ENCODE results near the gene ANK2.
A peak's percentile ranks its signal among the peaks of the same experiment; 100 is the strongest.
"Not testable (repeated sequence)": the region's sequence is repeated elsewhere in the genome, so short reads cannot be mapped to it uniquely, and the experiment has no call there.

The ANK2 gene

DNA sequence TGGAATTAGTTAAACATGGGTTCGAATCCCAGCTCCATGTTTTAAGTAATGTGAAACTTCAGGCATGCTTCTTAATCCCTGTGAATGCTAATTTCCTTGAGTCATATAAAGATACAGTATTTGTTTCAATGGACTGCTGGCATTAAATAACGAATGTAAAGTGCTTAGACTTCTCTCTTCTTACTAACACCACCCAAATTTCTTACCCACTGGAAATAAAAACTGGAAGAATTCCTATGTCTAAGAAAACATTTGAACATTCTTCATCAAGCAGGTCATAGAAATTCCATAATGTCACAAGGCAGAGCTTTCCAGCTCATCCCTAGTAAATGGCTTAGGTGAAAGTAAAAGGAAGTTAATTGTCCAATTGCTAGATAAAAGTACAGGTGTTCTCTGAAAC is 172.5 kb downstream of the ANK2 start:
- no peak for DNase-seq

DNA sequence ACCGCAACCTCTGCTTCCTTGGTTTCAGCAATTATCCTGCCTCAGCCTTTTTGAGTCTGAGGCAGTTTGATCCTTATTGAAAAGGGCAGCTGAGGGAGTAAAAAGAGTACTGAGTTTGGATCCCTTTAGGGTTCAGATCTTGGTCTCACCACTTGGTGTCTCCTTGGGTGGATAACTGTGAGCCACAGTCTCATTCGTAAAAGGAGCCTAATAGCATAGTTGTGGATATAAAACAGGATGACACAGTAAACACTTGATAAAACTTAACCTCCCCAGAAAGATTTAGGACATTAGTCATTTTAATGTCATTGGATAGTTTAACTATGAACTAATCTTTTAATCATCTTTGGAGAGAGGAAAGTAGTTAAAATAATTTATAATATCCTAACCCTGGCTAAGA is 173.0 kb downstream of the ANK2 start:
- no peak for DNase-seq

DNA sequence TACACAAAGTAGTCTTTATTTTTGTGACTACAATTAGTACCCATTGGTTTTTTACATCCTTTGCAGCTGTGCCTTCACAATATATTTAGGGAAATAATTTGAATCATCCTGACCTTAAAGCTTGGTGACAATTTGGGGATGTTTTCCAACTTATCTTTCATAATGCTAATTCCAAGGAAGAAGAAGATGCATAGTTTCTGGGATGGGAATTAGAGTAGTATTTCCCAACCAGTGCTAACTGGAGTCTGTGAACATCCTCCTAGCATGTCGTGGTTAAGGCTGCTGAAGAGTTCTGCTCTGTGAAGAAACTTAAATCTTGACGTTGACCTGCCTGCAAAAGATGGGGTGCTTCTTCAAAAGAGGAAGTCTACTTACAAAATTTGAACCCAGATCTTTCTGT is 173.5 kb downstream of the ANK2 start:
- DNase-seq = no peak

DNA sequence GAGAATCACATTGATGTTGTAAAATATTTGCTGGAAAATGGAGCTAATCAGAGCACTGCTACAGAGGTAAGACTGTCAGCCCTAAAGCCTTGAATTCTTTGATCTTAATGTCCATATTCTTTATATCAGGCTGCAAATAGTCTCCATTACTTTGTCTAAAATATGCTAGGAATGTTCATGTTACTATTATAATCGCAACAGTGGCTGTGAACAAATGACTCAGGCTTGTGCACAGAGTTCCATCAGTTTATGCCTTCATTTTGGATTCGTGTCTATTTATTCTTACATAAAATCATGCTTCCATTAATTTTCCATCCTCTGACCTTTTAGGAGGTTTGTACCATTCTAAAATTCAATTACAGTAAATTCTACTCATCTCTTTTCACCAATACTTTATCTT is 182.7 kb downstream of the ANK2 start:
- no peak for DNase-seq

DNA sequence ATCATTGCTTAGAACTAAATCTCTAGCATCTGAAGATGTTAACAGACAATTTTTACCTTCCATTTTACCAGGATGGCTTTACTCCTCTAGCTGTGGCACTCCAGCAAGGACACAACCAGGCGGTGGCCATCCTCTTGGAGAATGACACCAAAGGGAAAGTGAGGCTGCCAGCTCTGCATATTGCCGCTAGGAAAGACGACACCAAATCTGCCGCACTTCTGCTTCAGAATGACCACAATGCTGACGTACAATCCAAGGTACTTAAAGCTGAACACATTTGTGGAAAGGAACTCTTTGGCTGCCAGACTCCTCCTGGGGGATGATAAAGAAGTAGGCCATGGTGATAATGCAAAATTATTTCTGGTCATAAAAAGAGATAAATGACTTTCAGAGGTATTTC is 187.5 kb downstream of the ANK2 start:
- DNase-seq = no peak

DNA sequence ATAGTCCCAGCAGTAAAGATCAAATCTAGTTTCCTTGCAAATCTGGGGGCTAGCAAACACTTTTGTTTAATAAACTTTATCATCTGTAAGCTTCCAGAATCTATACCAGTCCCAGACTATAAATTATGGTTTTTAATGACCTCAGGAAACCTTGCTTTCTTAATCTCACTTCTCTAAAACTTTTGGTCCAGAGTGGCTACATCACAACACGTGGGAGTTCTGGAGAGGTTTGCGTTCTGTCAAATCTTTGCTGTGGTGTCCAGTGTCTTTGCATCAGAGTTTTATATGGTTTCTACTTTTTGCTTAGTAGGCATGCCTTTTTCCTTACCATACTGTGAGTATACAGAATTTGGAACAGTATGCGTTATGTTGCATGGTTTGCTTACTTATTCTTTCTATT is 193.9 kb downstream of the ANK2 start:
- no peak for DNase-seq

DNA sequence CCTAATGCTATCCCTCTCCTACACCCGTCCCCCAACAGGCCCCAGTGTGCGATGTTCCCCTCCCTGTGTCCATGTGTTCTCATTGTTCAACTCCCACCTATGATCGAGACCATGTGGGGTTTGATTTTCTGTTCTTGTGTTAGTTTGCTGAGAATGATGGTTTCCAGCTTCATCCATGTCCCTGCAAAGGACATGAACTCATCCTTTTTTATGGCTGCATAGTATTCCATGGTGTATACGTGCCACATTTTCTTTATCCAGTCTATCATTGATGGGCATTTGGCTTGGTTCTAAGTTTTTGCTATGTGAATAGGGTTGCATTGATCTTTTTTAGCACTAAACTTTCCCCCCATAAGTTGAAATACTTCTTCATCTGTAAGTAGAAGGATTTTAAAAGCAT is 195.3 kb downstream of the ANK2 start:
- not testable (repeated sequence) for DNase-seq

DNA sequence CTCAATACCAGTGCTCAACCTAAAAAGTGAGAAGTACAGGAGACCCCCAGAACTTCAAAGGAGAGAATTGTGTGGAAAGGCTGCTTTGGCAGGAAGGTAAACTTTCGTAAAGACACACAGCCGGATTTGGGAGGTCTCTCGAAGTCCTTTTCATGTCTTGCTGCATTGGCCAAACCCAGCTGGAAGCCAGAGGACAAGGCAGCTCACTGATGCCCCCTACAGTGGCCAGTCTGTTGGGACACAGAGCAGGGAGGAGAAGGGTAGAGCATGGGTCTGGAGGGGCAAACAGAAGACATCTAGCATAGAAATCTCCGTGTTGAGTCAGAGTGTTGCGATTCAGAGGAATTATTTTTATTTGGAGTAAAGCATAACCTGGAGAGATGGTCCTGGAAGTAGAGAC is 198.9 kb downstream of the ANK2 start:
- no peak for DNase-seq

DNA sequence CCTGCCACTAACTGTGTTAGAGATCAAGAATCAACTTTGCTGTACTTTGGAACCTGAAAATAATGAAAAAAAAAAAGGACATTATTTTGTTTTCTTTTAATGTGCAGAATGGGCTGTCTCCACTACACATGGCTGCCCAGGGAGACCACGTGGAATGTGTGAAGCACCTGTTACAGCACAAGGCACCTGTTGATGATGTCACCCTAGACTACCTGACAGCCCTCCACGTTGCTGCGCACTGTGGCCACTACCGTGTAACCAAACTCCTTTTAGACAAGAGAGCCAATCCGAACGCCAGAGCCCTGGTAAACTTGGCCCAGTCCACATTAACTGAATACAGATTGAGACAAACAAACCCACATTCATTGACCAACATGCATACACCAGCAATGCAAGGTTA is 206.2 kb downstream of the ANK2 start:
- no peak for DNase-seq

DNA sequence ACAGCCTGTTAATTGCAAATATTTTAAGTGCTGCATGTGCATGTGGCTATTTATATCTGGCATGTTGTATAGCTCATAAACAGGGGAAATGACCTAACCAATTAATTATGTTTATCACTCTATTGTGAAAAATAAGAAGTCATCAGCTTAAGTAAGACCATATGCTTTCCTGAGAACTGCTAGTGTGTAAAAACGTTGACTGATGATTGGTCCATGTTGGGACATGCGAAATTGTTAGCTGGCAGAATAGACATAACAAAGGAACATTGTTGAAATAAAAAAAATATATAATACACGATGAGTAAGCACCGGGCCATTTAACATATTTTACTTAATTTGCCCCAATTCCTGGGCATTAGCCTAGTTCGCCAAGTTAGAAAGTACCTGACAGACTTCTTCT is 207.5 kb downstream of the ANK2 start:
- peak; percentile 4 for DNase-seq

DNA sequence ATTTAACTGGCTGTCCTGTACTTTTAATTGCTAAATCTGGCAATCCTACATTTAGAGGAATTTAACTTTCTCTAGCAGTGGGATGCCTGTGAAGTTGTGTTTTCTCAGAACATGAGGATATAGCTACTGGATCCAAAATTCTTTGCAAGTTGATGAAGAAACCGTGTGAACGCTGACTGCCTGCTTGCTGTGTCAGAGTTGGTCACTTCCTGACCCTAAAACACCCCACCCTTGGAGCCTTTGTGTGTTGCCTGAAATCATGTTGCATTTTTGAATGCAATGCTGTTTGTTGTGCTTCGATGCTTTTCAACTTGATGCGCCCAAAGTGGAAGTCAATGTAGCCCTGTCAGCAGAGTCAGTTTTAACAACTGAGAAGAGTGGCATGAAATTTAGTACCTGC is 211.2 kb downstream of the ANK2 start:
- DNase-seq = no peak

DNA sequence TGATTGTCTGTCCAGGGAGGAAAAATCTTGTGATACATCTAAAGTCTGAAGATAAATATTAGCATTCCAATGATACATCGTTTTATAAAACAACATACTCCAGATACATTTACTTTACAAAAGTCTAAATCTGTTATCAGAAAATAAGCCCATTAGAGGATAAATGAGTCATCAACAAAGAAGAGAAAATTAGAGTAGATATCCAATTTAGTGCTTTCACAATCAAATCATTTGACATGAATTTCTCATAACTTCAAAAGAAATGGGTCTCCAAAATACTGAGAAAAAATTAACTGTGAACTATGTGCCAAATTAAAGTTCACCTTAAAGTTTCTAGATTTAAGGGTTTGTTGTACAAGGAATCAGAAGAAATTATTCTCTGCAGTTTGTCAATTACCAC is 213.8 kb downstream of the ANK2 start:
- no peak for DNase-seq

DNA sequence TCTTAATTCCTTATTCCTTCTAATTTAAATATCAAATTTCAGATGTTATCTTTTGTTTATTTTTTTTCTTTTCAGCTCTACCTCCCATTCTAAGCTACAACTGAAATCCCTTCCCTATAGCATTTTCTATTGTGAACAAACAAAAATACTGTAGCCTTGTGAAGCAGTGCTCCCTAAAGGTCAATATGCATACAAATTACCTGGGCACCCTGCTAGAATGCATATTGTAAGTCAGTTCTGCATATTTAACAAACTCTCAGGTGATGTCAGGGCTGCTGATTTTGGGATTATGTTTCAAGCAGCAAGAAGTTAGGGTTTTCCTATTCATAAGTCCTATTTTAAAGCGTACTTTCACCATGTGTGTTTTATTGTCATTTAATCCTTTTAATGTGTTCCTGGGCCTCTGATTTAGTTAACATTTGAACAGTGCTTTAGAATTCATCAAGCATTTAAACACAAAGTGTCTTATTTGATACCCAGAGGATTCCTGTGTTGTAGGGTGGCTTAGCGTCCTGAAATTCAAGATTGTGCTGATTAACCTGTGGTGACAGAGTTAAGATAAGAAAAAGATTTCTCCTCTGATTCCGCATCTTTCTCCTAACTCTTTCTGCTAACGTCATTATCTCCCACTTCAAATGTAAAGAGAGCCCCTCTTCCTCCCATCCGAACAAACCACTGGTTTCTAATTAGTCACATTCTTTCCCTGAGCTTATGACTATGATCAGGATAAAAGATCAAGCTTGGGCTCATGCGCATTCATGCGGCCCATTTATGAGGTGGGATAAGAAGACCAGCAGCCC is 221.3 kb downstream of the ANK2 start:
- DNase-seq = no peak

DNA sequence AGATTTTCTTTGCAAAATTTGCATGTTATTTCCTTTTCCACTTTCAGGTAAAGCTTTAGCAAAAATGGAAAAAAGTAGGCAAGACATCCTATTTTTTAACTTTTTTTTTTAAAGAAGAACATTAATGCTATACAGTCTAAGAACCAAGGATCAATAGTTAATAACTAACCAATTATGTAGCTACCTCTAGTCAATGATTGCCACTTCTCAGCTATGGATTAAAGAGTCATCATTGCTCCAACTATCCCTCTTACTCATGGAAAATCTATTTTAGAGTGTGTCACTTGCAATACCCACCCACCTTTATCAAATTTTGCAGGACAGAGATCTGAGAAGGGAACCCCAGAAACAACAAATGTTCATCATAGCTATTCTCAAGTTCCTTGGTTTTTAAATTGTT is 223.1 kb downstream of the ANK2 start:
- no peak for DNase-seq

DNA sequence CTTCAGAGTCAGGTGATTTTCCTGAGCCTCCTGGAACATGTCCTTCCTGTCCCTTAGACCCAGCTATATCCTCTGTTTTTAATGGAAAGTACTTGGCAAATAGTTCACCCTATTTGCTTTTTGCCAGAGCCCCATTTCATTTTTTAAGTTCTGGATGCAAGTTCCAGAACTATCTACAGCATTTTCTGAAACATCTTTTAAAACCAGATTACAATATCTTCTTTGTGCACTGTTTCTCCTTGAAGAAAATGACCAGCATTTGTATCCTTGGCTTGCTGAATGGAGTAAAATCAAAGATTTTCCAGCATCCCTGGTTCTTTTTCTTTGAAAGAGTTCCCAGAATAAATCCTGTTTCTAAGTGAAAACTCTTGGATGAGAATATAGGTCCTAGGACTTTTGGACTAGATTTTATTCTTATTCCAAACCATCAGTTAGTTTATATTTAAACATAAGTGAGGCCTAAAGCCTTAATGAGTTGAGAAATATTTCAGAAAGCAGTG is 224.3 kb downstream of the ANK2 start:
- no peak for DNase-seq

DNA sequence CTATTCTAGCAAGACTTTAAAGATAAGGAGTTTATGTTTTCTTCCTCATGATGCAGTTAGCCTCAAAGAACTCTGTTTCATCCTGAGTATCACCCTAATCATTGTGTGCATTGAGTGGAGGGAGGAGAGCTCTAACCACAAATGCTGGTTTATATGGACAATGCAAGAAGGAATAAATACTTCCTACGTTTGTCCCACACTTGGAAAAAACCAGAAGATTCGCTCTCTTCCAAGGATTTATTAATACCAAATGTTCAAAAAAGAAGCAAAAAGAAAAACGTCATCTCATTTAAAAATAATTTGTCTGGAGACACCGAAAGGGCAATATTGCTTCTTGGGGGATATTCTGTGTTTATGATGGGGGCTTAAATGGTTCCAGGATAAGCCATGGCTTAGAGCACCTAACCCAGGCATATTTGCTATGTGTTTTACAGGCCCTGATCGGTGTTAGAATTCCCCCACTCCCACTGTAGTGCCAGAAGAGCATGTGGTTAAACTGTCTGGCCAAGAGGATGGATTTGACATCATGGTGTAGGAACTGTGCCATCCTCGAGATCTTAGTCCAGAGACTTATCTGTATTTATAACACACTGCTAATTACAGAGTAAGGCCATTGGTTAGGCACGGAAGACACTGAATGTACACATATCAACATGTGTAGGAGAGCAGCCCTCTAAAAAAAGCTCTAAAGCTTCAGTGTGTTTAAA is 227.2 kb downstream of the ANK2 start:
- DNase-seq = no peak

DNA sequence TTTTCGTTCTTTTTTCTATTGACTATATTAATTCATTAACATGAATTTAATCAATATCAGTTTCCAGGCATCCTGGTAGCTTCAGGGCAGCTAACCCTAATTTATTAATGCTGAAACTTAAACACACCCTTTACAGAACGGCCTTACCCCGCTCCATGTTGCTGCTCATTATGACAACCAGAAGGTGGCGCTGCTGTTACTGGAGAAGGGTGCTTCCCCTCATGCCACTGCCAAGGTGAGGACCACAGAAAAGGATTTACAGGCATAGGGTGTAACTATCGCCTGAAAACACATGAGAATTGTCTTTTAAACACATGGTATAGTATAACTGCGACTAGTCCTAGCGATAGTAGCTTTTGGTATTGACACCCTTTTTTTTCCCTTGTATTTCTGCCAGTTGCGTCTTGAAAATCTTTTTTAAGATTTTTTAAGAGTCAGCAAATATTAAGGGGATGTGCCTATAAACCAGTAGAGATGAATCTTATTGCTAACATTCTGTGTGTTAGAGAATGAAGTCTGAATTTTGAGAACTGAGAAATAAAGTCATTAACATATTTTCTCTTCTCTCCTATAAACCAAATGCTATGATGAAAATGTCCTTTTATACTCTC is 229.0 kb downstream of the ANK2 start:
- peak; percentile 38 for DNase-seq

DNA sequence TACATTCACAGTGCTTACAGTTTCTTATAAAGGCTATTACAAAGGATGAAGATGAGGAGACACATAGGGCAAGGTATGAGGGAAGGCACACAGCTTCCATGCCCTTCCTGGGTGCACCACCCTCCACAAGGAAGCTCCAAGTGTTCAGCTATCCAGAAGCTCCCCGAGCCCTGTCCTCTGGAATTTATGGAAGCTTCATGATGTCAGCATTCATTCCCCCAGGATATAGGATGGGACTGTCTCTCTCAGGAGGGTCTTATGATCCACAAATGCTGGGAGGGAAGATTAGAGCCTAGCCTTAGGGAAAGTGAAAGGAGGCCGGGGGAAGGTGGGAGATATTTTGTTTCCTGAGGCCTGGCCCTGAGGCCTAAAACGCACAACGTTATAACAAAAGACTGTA is 236.0 kb downstream of the ANK2 start:
- no peak for DNase-seq

DNA sequence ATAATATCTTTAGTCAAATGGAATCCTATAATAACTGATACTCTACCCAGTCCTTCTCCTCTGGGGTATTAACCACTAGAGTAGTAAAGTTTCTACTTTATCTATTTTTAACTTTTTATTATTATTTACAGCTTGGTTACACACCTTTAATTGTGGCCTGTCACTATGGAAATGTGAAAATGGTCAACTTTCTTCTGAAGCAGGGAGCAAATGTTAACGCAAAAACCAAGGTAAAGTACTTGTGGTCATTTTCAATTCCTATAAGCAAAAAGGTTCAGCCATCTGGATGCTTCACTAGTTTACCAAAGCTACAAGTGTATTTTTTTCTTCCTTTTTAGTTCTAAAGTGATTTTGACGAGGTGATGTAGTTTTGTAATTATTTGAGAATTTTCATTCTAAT is 238.8 kb downstream of the ANK2 start:
- no peak for DNase-seq

DNA sequence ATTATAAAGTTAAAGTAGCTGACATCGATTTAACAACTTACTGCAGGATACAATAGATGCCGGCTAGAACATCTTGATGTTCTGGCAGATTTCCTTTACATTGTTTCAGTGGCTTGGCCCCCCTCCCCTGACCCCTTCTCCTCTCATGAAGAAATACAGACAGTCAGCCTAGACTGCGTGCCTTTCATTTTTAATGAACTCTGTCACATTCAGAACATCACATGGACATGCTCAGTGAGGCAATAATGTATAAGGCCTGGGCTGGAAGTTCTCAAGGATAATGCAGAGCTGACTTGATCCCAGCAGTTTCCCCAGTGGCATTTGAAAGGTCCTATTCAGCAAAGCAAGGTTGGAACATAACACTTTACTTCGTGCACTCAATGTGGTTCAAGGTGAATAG is 239.2 kb downstream of the ANK2 start:
- no peak for DNase-seq

DNA sequence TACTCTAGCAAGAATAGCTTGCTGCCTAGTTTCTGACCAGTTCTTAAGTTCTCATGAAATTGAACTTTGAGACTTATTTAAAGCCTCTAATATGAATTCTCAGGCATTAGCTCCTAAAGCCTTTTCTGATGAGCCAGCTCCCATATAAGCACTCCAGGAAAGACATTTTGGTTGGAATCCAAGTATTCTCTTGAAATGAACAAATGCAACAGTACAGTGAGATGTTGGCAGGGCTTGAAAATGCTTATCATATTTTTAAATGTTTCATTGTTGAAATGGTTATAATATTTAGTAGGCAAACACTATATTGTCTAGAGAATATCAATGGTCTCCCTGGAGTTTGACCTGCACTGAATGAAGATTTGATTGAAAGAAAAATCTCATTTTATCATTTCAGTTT is 240.3 kb downstream of the ANK2 start:
- no peak for DNase-seq

DNA sequence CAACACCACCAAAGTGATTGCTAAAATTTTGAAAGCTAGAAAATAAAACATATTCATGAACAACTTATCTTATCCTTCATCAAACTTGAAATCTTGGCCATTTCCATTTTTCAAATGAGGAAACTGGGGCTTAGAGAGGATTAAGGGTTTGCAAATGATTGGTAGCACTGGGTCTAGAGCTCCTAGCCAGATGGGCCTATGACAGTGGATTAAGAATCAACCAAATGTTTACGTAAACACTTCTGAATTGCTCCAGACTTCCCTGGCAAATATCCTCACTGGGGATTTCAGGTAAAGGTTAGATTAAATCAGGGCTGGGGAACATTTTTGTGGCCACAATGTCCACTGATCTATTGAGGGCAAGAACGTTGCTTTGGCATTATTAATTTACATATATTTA is 241.2 kb downstream of the ANK2 start:
- DNase-seq = no peak

DNA sequence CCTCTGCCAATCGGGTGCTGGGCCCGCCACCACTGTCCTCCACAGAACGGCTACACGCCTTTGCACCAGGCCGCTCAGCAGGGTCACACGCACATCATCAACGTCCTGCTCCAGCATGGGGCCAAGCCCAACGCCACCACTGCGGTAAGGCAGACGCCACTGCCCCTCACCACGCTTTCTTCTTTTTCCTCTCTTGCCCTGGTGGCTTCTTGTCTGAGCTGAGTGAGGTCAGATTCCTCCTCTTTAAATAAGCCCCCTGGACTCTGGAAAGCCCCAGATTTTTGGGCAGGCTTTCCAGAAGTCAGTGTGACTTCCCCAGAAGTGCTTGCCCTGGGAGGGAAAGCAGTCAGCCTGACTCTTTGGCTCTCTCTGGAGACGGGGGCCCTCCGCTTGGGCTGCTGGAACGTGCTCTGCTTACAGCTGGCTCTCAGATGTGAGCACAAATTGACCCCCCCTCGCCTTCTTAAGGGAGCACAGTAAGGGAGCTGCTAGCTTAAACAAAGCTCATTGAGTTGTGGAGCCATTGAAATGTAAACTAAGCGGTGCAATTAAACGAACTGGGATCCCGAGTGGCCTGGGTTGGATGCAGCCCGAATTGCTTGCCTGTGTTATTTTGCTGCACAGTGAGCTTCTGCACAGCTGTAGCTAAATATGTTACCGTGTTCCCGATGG is 243.1 kb downstream of the ANK2 start:
- DNase-seq = no peak
